K562 (cell line): ENCODE results near the gene SPINK8. TPM values are rescaled to one million over a fixed set of nuclear protein-coding genes. Genes with fewer than 3 reads are reported as not detected.

Experiments
- ATAC-seq: fragments of 200-7000 bp; cut with Tn5 transposase; 3 replicates; pipeline ENCODE4 v1.9.1; 2020; ENCODE audit warnings: moderate library complexity
- BruUV-seq: library from RNA; stranded (reverse); fragments of 400-500 nt; replicated peaks from 2 replicates; lab custom pipeline; 2021; lab: Mats Ljungman, UMichigan
- CTCF ChIA-PET: fragments of 300-600 bp; formaldehyde crosslinking; extraction: SDS; loops from one replicate; lab custom pipeline; 2021; ENCODE audit warnings: low intra/inter-chr PET ratio; lab: Yijun Ruan, JAX
- POLR2A ChIA-PET: fragments of 300-600, 350-650 bp; sonication (Branson Sonifier 250); formaldehyde crosslinking; extraction: SDS; loops from one replicate; lab custom pipeline; 2021; ENCODE audit warnings: antibody characterized with exemption, inconsistent platforms; lab: Yijun Ruan, JAX
- DNase-seq, 4 experiments: peaks; one replicate each; pipeline versions ENCODE4 v3.0.0 to v3.0.0-alpha.2; 2011 to 2018; ENCODE audit warnings: low spot score in 3 of 4, mixed read lengths in 3 of 4; ENCODE audit errors: extremely low read depth in 1 of 4
- FAIRE-seq: peaks from 2 replicates; lab custom pipeline; 2011; peaks lifted over from hg19 to GRCh38; lab: Jason Lieb, UNC
- H2AFZ ChIP-seq: 2 replicates; pipeline ENCODE4 v1.6.0; 2011; ENCODE audit warnings: low read depth, low read length, control low read depth, inconsistent platforms
- H3K27ac ChIP-seq: fragments of 200-600 bp; 3 replicates; pipeline ENCODE4 v1.8.0; 2011; ENCODE audit warnings: low read depth, mild to moderate bottlenecking, control low read depth, inconsistent platforms, low read length, moderate library complexity, mixed read lengths; ENCODE audit errors: extremely low read depth
- H3K27me3 ChIP-seq, 2 experiments: fragments of 300-600 bp in 1 of 2; 2 replicates in 1 of 2; 3 replicates in 1 of 2; pipeline versions ENCODE4 v1.6.0 to v1.8.0; 2011; ENCODE audit warnings: inconsistent platforms in 2 of 2, low read length in 2 of 2, mild to moderate bottlenecking in 1 of 2, mixed read lengths in 1 of 2, moderate library complexity in 1 of 2; ENCODE audit not compliant: control insufficient read depth in 2 of 2, insufficient read depth in 2 of 2
- H3K36me3 ChIP-seq: fragments of 300-600 bp; 3 replicates; pipeline ENCODE4 v1.8.0; 2011; ENCODE audit warnings: mild to moderate bottlenecking, low read length, inconsistent platforms; ENCODE audit not compliant: control insufficient read depth, insufficient read depth
- H3K4me1 ChIP-seq, 2 experiments: fragments of 200-600 bp in 1 of 2; replicated peaks in 1 of 2; 2 replicates in 1 of 2; 3 replicates in 1 of 2; pipeline versions ENCODE4 v1.5.1 to v1.8.0; 2011; ENCODE audit warnings: inconsistent platforms in 2 of 2, low read length in 2 of 2, mild to moderate bottlenecking in 1 of 2, mixed read lengths in 1 of 2, moderate library complexity in 1 of 2; ENCODE audit not compliant: control insufficient read depth in 2 of 2, insufficient read depth in 2 of 2
- H3K4me2 ChIP-seq: 2 replicates; pipeline ENCODE4 v1.6.1; 2011; ENCODE audit warnings: low read length, control low read depth, inconsistent platforms, mixed read lengths; ENCODE audit not compliant: insufficient read depth
- H3K4me3 ChIP-seq: fragments of 200-600 bp; sonication (generic), shearing (Covaris generic); 2 replicates; pipeline ENCODE4 v1.5.1; 2016; ENCODE audit warnings: control low read depth, inconsistent platforms
- H3K79me2 ChIP-seq: fragments of 200-600 bp; 3 replicates; pipeline ENCODE4 v1.8.0; 2011; ENCODE audit warnings: low read length, inconsistent platforms; ENCODE audit not compliant: control insufficient read depth, insufficient read depth
- H3K9ac ChIP-seq, 2 experiments: 2 replicates each; pipeline versions ENCODE4 v1.6.0 to v1.6.1; 2011; ENCODE audit warnings: low read depth in 2 of 2, low read length in 2 of 2, control low read depth in 1 of 2, inconsistent platforms in 1 of 2, mild to moderate bottlenecking in 1 of 2, mixed read lengths in 1 of 2; ENCODE audit not compliant: insufficient read depth in 1 of 2
- H3K9me1 ChIP-seq: one replicate; pipeline ENCODE4 v1.6.0; 2011; ENCODE audit warnings: inconsistent platforms, mild to moderate bottlenecking, low read length, moderate library complexity; ENCODE audit not compliant: control insufficient read depth, insufficient read depth
- H3K9me3 ChIP-seq: replicated peaks from 2 replicates; pipeline ENCODE4 v1.5.1; 2011; ENCODE audit warnings: low read depth, low read length, inconsistent platforms; ENCODE audit not compliant: control insufficient read depth, insufficient read depth
- H4K20me1 ChIP-seq: replicated peaks from 2 replicates; pipeline ENCODE4 v1.6.1; 2011; ENCODE audit warnings: low read length, inconsistent platforms, mixed read lengths; ENCODE audit not compliant: control insufficient read depth, insufficient read depth
- ELF4 ChIP-seq: fragments of 450-650 bp; formaldehyde crosslinking; IDR thresholded peaks from 2 replicates; pipeline ENCODE4 v1.4.0; 2022; ENCODE audit warnings: missing genetic modification characterization
- KAT7 ChIP-seq: sonication (generic); formaldehyde crosslinking; IDR thresholded peaks from 2 replicates; pipeline ENCODE4 v1.8.0; 2022; ENCODE audit warnings: missing genetic modification reagents, mild to moderate bottlenecking, borderline replicate concordance
- SMARCA5 ChIP-seq: fragments of 450-650 bp; IDR thresholded peaks from 2 replicates; pipeline ENCODE4 v1.6.1; 2016
- TCF7L2 ChIP-seq: fragments of 150-350 bp; IDR thresholded peaks from 2 replicates; pipeline ENCODE4 v1.6.1; 2016; ENCODE audit warnings: low read depth, mild to moderate bottlenecking, low read length, moderate library complexity
- ZNF23 ChIP-seq: fragments of 250-450 bp; sonication (Bioruptor Pico); IDR thresholded peaks from 2 replicates; pipeline ENCODE4 v1.4.0; 2020; ENCODE audit warnings: mild to moderate bottlenecking
- ZNF232 ChIP-seq: sonication (generic); formaldehyde crosslinking; IDR thresholded peaks from 2 replicates; pipeline ENCODE4 v1.8.0; 2022; ENCODE audit warnings: mild to moderate bottlenecking, missing genetic modification reagents
- ZNF253 ChIP-seq: fragments of 250-450 bp; sonication (Bioruptor Pico); conservative IDR thresholded peaks from 2 replicates; pipeline ENCODE4 v1.6.1; 2021; ENCODE audit warnings: mild to moderate bottlenecking
- WGBS: fragments of 100-300 bp; shearing (Covaris generic); methylation state at CpG from one replicate; pipeline ENCODE4 v1.1.6; 2016; ENCODE audit warnings: low coverage, mixed read lengths; ENCODE audit not compliant: insufficient coverage; ENCODE audit errors: missing lambda C conversion rate; 5-methylcytosine and 5-hydroxymethylcytosine counted together
- in situ Hi-C: fragments of 300-500 bp; cut with MboI; formaldehyde crosslinking; loops from 4 replicates; pipeline ENCODE4 v1.15.0; 2018; ENCODE audit warnings: inconsistent platforms, mixed read lengths
- intact Hi-C: fragments of 100-400 bp; cut with micrococcal nuclease; formaldehyde crosslinking; loops from 2 replicates; pipeline ENCODE4 v1.14.2; 2022
- polyA plus RNA-seq, 8 experiments: library from polyadenylated mRNA; depleted of rRNA in 4 of 8; stranded (reverse) in 5 of 8; unstranded in 3 of 8; fragments of >200 nt; fragmentation: Nextera tagmentation in 2 of 8; fragmentation: Illumina TruSeq in 1 of 8; extraction: Ambion mirVana in 2 of 8; extraction: Trizol in 1 of 8; gene quantifications; 2 replicates each; pipeline versions ENCODE4 v1.2.1 to v1.2.3, GENCODE V29; 2011 to 2014; ENCODE audit warnings: inconsistent platforms in 1 of 8, missing spikeins in 1 of 8
- total RNA-seq, 7 experiments: library from RNA; depleted of rRNA in 6 of 7; stranded (reverse); fragments of >200 nt in 6 of 7; fragmentation: Illumina TruSeq in 2 of 7; extraction: Trizol in 2 of 7; gene quantifications; 2 replicates each; pipeline versions ENCODE4 v1.2.1 to v1.2.3, GENCODE V29; 2011 to 2021; ENCODE audit warnings: low replicate concordance in 1 of 7
- TF ChIP-seq, protein P1 (sequence below): sonication (generic); formaldehyde crosslinking; IDR thresholded peaks from 2 replicates; pipeline ENCODE4 v1.8.0; 2023; ENCODE audit warnings: mild to moderate bottlenecking, missing genetic modification reagents

The SPINK8 gene
- total and polyA plus RNA-seq, 9 of the 15 experiments (the other 6 are each of a cell fraction or from before 2014, with no cell fraction given): not detected

DNA sequence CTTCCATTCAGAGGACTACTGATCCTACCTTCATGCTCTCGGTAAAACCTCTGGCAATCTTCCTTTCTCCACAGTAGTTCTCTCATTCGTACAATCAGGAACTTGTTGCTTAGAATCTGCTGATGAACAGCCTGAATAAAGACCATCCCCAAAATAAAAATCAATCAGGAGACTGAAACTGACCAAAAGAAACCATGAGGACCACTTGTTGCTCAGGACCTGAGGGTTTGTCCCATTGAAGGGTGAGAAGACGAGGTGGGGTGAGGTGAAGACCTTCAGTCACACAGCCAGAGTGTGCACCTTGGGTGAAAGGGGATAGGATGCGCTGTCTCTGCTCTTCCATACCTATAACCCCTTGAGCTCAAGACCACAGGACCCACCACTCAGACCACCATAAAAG lies 36.8 kb downstream of the SPINK8 start:
- Histone ChIP-seq H3K4me1 (peaks cover 22 to 23% of the 10 kb centered on the region in 2 experiments; a peak in 4 of 5 replicates), H2AFZ (no peak overlapping the region), H3K27ac (no peak overlapping the region), H4K20me1 (peaks cover 4% of the 10 kb centered on the region; the same call in 1 of the 2 replicates), H3K4me3 (no peak overlapping the region), H3K36me3 (peaks cover 61% of the 10 kb centered on the region), H3K79me2 (peaks cover 28% of the 10 kb centered on the region), H3K9ac (no peak overlapping the region), H3K9me3 (no peaks in the 10 kb centered on the region), H3K4me2 (no peak overlapping the region), H3K27me3 (no peaks in the 10 kb centered on the region), H3K9me1 (no peaks in the 10 kb centered on the region)
- BruUV-seq: no TSS peak
- POLR2A ChIA-PET: no interaction called here
- intact Hi-C loops: no loop called here
- DNase-seq (no peak), ATAC-seq (no peak), FAIRE-seq (no peak)
- in situ Hi-C loops: no loop called here
- WGBS: 92% methylated on average over 2 of the region's 4 CpGs
- TF ChIP-seq ZNF232 (CRISPR knock-in tag) (no peak), ZNF253 (no peak), ELF4 (CRISPR knock-in tag) (no peak), SMARCA5 (no peak), ZNF23 (CRISPR knock-in tag) (no peak), TCF7L2 (no peak), KAT7 (CRISPR knock-in tag) (no peak)
- TF ChIP-seq, protein P1, sequence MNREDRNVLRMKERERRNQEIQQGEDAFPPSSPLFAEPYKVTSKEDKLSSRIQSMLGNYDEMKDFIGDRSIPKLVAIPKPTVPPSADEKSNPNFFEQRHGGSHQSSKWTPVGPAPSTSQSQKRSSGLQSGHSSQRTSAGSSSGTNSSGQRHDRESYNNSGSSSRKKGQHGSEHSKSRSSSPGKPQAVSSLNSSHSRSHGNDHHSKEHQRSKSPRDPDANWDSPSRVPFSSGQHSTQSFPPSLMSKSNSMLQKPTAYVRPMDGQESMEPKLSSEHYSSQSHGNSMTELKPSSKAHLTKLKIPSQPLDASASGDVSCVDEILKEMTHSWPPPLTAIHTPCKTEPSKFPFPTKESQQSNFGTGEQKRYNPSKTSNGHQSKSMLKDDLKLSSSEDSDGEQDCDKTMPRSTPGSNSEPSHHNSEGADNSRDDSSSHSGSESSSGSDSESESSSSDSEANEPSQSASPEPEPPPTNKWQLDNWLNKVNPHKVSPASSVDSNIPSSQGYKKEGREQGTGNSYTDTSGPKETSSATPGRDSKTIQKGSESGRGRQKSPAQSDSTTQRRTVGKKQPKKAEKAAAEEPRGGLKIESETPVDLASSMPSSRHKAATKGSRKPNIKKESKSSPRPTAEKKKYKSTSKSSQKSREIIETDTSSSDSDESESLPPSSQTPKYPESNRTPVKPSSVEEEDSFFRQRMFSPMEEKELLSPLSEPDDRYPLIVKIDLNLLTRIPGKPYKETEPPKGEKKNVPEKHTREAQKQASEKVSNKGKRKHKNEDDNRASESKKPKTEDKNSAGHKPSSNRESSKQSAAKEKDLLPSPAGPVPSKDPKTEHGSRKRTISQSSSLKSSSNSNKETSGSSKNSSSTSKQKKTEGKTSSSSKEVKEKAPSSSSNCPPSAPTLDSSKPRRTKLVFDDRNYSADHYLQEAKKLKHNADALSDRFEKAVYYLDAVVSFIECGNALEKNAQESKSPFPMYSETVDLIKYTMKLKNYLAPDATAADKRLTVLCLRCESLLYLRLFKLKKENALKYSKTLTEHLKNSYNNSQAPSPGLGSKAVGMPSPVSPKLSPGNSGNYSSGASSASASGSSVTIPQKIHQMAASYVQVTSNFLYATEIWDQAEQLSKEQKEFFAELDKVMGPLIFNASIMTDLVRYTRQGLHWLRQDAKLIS: no peak
- CTCF ChIA-PET: no interaction called here
